Measurements from ENCODE around the gene PPIP5K2.

GRCh38 chr5:103117471-103117991 lies 2.6 kb upstream of the PPIP5K2 start:
- TF ChIP-seq EZH2 (IDR thresholded peaks at IDR 0.05; ENCODE audit: low read depth) (no peak), CTCF (conservative IDR thresholded peaks at IDR 0.05) (no peak)

Data from PC-9 (cell line).